CD14-positive monocyte (primary cell): Measurements from ENCODE around the gene CNOT11. TPM values are rescaled to one million over a fixed set of nuclear protein-coding genes. Genes with fewer than 3 reads are reported as not detected.

Source experiments
- DNase-seq, 3 donors: peaks; one replicate each; pipeline ENCODE4 v3.0.0-alpha.2; 2011 to 2022
- H2AFZ ChIP-seq: 2 replicates; pipeline ENCODE4 v1.6.0; 2012; ENCODE audit warnings: mild to moderate bottlenecking, low read depth, low read length, inconsistent platforms; ENCODE audit not compliant: insufficient read depth, poor library complexity, severe bottlenecking
- H3K27ac ChIP-seq, 2 donors: 1 replicate in 1 of 2; 2 replicates in 1 of 2; pipeline ENCODE4 v1.5.1; 2012 to 2013; ENCODE audit warnings: low read length in 2 of 2, control low read depth in 1 of 2, inconsistent platforms in 1 of 2, low read depth in 1 of 2, mild to moderate bottlenecking in 1 of 2
- H3K27me3 ChIP-seq, 2 donors: one replicate each; pipeline versions ENCODE4 v1.6.0 to v1.6.1; 2011 to 2013; ENCODE audit warnings: low read length in 2 of 2; ENCODE audit not compliant: control insufficient read depth in 2 of 2, insufficient read depth in 2 of 2
- H3K36me3 ChIP-seq, 2 donors: replicated peaks in 1 of 2; 1 replicate in 1 of 2; 2 replicates in 1 of 2; pipeline versions ENCODE4 v1.5.1 to v1.6.1; 2012 to 2013; ENCODE audit warnings: low read length in 2 of 2, control low read depth in 1 of 2, inconsistent platforms in 1 of 2, mild to moderate bottlenecking in 1 of 2; ENCODE audit not compliant: insufficient read depth in 2 of 2, control insufficient read depth in 1 of 2
- H3K4me1 ChIP-seq, 2 donors: 1 replicate in 1 of 2; 2 replicates in 1 of 2; pipeline versions ENCODE4 v1.5.1 to v1.6.1; 2012 to 2013; ENCODE audit warnings: low read length in 2 of 2, control low read depth in 1 of 2, inconsistent platforms in 1 of 2, mild to moderate bottlenecking in 1 of 2, moderate library complexity in 1 of 2; ENCODE audit not compliant: insufficient read depth in 2 of 2, control insufficient read depth in 1 of 2
- H3K4me2 ChIP-seq: replicated peaks from 2 replicates; pipeline ENCODE3; 2012; ENCODE audit warnings: low read length, moderate library complexity, mild to moderate bottlenecking; ENCODE audit not compliant: poor library complexity, severe bottlenecking; ENCODE audit errors: extremely low read depth
- H3K4me3 ChIP-seq, 3 experiments: fragments of 200-600 bp in 1 of 3; sonication (generic) in 1 of 3; replicated peaks in 1 of 3; 1 replicate in 2 of 3; 2 replicates in 1 of 3; pipeline ENCODE4 v1.5.1; 2011 to 2013; ENCODE audit warnings: low read length in 3 of 3, mild to moderate bottlenecking in 3 of 3, control low read depth in 2 of 3, low read depth in 2 of 3, inconsistent platforms in 1 of 3, moderate library complexity in 1 of 3
- H3K79me2 ChIP-seq: 2 replicates; pipeline ENCODE4 v1.6.0; 2012; ENCODE audit warnings: mild to moderate bottlenecking, control low read depth, inconsistent platforms, low read length, moderate library complexity; ENCODE audit not compliant: insufficient read depth
- H3K9ac ChIP-seq: 2 replicates; pipeline ENCODE4 v1.6.0; 2017; ENCODE audit warnings: low read length, mild to moderate bottlenecking; ENCODE audit not compliant: insufficient read depth, poor library complexity, severe bottlenecking
- H3K9me3 ChIP-seq, 2 donors: replicated peaks in 1 of 2; 1 replicate in 1 of 2; 2 replicates in 1 of 2; pipeline versions ENCODE4 v1.5.1 to v1.6.1; 2012 to 2013; ENCODE audit warnings: low read length in 2 of 2, control low read depth in 1 of 2; ENCODE audit not compliant: control insufficient read depth in 1 of 2, insufficient read depth in 1 of 2
- H4K20me1 ChIP-seq: 2 replicates; pipeline ENCODE4 v1.6.0; 2012; ENCODE audit warnings: mild to moderate bottlenecking, low read length, control low read depth, moderate library complexity; ENCODE audit not compliant: insufficient read depth
- H3K27ac Mint-ChIP-seq, 7 donors: one replicate each; pipeline ENCODE4 v1.8.0; 2020; ENCODE audit warnings: mild to moderate bottlenecking in 7 of 7, mixed read lengths in 7 of 7, moderate library complexity in 6 of 7, inconsistent platforms in 2 of 7
- H3K27me3 Mint-ChIP-seq, 3 donors: one replicate each; pipeline ENCODE4 v1.8.0; 2021 to 2022; ENCODE audit warnings: low read depth in 3 of 3, mild to moderate bottlenecking in 3 of 3, mixed read lengths in 3 of 3, moderate library complexity in 3 of 3, inconsistent platforms in 1 of 3
- H3K36me3 Mint-ChIP-seq, 2 donors: one replicate each; pipeline ENCODE4 v1.8.0; 2020; ENCODE audit warnings: mixed read lengths in 2 of 2, inconsistent platforms in 1 of 2, mild to moderate bottlenecking in 1 of 2
- H3K4me1 Mint-ChIP-seq: one replicate; pipeline ENCODE4 v1.8.0; 2020; ENCODE audit warnings: mild to moderate bottlenecking, mixed read lengths
- H3K4me3 Mint-ChIP-seq, 2 donors: one replicate each; pipeline ENCODE4 v1.8.0; 2020; ENCODE audit warnings: mild to moderate bottlenecking in 2 of 2, mixed read lengths in 2 of 2, moderate library complexity in 1 of 2
- H3K9me3 Mint-ChIP-seq, 7 donors: one replicate each; pipeline ENCODE4 v1.8.0; 2020 to 2022; ENCODE audit warnings: mixed read lengths in 7 of 7, mild to moderate bottlenecking in 6 of 7, moderate library complexity in 6 of 7, inconsistent platforms in 2 of 7
- CTCF ChIP-seq: fragments of 200-600 bp; IDR thresholded peaks from one replicate; pipeline ENCODE4 v1.8.0; 2022; ENCODE audit warnings: antibody characterized with exemption, mild to moderate bottlenecking
- WGBS: methylation state at CpG from one replicate; pipeline ENCODE4 v1.1.5; 2013; ENCODE audit warnings: missing lambda C conversion rate; ENCODE audit not compliant: insufficient coverage; 5-methylcytosine and 5-hydroxymethylcytosine counted together
- intact Hi-C, 2 donors: fragments of 100-400 bp; cut with micrococcal nuclease; formaldehyde crosslinking; loops; one replicate each; pipeline versions ENCODE4 v1.15.0 to v1.15.1; 2023
- polyA plus RNA-seq, 3 donors: library from polyadenylated mRNA; depleted of rRNA in 1 of 3; unstranded in 2 of 3; stranded (reverse) in 1 of 3; fragments of 300-500 nt in 2 of 3; fragments of >200 nt in 1 of 3; fragmentation: Illumina TruSeq in 2 of 3; gene quantifications; 1 replicate in 2 of 3; 2 replicates in 1 of 3; pipeline ENCODE4 v1.2.3, GENCODE V29; 2012 to 2021

CNOT11 gene
- polyA plus RNA-seq, 3 donors = 38.2 to 39.0 (median 38.4) TPM

GRCh38 chr2:101291973-101292372 is 39.3 kb downstream of the CNOT11 start:
- Mint-ChIP-seq H3K36me3 (peaks cover 64 to 84% of the 10 kb centered on the region in 2 donors), H3K4me1 (peaks cover 25% of the 10 kb centered on the region), H3K27ac (no peak overlapping the region), H3K9me3 (peaks cover 0 to 2% (median 0%) of the 10 kb centered on the region in 7 donors), H3K27me3 (peaks cover 0 to 2% (median 0%) of the 10 kb centered on the region in 3 donors), H3K4me3 (no peak overlapping the region)
- WGBS = no CpG with 5 or more reads among the region's 3 CpGs
- peaks cover 6 to 18% of the 10 kb centered on the region in 2 donors for H3K4me1 ChIP-seq
- peaks cover 100% of the 10 kb centered on the region for H4K20me1 ChIP-seq
- peaks cover 71 to 93% of the 10 kb centered on the region in 2 donors for H3K36me3 ChIP-seq
- H3K9me3 ChIP-seq = no peaks in the 10 kb centered on the region
- H3K27me3 ChIP-seq = no peaks in the 10 kb centered on the region
- no peak for TF ChIP-seq CTCF
- H3K4me2 ChIP-seq = no peak overlapping the region
- H3K27ac ChIP-seq = no peak overlapping the region
- H3K79me2 ChIP-seq = peaks cover 52% of the 10 kb centered on the region
- no peak overlapping the region for H3K9ac ChIP-seq
- intact Hi-C loops = no loop called here
- no peak overlapping the region for H2AFZ ChIP-seq
- no peak for DNase-seq
- H3K4me3 ChIP-seq = no peak overlapping the region

GRCh38 chr2:101293544-101293943 is 40.9 kb downstream of the CNOT11 start:
- Histone ChIP-seq H3K27ac (no peak overlapping the region), H3K4me3 (no peak overlapping the region), H3K36me3 (peaks cover 56 to 91% of the 10 kb centered on the region in 2 donors), H3K4me1 (peaks cover 6 to 18% of the 10 kb centered on the region in 2 donors), H3K9me3 (no peaks in the 10 kb centered on the region), H2AFZ (no peak overlapping the region), H3K4me2 (no peak overlapping the region), H3K9ac (no peak overlapping the region), H3K79me2 (peaks cover 64% of the 10 kb centered on the region), H4K20me1 (peaks cover 100% of the 10 kb centered on the region), H3K27me3 (no peaks in the 10 kb centered on the region)
- Mint-ChIP-seq H3K9me3 (peaks cover 0 to 2% (median 0%) of the 10 kb centered on the region in 7 donors), H3K36me3 (peaks cover 55 to 78% of the 10 kb centered on the region in 2 donors), H3K27me3 (no peaks in the 10 kb centered on the region), H3K27ac (peak overlapping the region in 1 of 7 donors; percentile 43), H3K4me3 (no peak overlapping the region), H3K4me1 (peaks cover 35% of the 10 kb centered on the region)
- intact Hi-C loops = no loop called here
- 100% methylated on average over 1 of the region's 2 CpGs for WGBS
- TF ChIP-seq CTCF = no peak
- DNase-seq = no peak
